ENCODE data around the gene PHF21A.
A peak's percentile ranks its signal among the peaks of the same experiment; 100 is the strongest.

The PHF21A gene

DNA sequence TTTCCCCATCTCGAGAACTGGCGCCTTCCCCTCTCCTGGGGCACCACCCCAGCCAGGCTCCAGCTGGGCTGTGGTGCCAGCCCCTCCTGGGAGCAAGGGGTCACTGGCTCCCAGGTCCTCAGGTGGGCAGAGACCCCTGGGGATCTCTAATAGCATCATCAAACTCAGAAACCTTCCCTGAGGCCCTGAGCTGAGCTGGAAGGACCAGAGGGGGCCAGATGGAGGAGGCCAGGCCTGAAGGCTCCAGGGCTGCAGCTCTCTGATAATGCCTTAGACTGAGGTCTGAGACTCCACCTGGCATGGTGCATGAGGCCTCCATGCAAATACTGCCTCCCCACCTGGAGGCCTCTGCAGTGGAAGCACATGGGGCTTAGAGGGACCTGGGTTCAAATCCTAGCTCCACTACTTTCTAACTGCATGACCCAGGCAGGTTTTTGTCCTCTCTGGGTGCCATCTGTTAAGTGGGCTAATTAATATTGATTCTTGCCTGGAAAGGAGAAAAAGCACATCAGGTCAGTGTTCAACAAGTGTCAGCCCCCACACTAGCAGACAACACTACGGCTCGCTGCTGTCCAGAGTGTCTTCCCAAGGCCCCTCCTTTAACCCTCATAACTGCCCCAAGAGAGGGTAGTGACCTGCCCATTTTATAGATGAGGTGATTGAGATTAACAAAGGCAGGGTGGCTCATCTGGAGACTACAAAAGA, 234.3 kb downstream of the PHF21A start:
- DNase-seq, result no peak

DNA sequence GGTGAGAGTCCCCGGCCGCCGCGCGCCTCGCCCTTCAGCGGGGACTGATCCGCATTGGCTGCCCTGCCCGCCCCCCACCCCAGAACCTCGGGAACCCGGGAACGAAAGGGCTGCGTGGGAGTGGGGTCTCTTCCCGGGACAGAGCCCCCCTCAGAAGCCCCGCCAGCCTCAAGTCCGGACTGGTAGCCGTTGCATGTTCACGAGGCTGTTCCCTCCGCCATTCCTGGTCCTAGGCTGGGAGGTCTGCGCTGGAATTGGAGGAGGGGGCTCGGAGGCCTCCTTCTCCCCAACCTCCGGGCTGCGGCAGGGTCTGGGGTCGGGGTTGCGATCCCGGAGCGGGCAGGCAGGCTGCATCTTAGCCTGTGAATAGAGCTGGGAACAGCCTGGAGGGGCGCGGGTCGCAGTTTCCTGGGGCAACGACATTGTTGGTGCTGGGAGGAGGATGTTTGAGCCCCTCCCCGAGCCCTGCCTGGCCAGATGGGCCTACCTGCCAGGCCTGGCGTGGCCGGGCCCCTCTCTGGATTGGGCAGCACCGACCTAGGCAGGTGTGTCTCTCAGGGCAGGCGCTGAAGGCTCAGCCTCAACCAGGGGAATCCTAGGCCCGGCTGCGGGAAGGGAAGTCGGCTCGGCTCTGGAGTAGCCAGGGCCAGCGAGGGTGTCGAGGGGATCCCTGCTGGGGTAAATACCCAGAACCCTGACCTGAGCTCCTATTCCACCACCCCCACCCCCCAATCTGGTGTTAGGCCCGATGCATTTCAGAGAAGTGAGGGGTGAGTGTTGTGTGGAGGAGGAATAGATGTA, 235.1 kb downstream of the PHF21A start:
- peak in 1 of 58 donors; percentile 31 for DNase-seq

DNA sequence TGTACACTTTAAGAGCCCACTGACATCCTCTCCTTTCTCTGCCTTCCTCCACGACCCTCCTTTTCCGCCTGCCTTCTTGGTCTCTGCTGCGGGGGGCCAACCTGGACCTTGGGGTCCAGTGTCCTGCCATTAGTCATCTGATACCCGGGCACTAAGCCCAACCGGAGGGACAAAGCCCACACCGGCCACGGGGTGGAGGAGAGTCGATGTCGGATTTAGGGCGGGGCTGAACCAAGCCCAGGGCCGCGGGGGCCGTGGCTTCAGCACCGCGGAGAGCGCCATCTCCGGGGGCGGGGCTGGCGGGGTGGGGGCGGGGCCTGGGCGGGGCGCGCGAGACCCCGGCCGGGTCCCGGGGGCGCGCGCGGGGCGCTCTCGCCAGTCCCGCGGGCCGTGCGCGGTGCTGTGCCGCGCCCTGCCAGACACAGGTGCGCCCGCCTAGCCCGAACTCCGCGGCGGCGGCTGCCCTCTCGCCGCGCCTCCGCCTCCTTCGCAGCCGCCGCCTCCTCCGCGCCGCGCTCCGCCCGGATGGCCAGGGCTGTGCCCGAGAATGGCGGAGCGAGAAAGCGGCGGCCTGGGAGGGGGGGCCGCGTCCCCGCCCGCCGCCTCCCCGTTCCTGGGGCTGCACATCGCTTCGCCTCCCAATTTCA, 235.9 kb downstream of the PHF21A start, which contains the start of gene MAPK8IP1:
MAPK8IP1 (plus strand) TSS at position 378 of the 647 bp plus-strand sequence; CDS start at position 548, 170 bp downstream.
- DNase-seq, result peak in 21 of 58 donors; percentile 18 to 58 (median 40)

DNA sequence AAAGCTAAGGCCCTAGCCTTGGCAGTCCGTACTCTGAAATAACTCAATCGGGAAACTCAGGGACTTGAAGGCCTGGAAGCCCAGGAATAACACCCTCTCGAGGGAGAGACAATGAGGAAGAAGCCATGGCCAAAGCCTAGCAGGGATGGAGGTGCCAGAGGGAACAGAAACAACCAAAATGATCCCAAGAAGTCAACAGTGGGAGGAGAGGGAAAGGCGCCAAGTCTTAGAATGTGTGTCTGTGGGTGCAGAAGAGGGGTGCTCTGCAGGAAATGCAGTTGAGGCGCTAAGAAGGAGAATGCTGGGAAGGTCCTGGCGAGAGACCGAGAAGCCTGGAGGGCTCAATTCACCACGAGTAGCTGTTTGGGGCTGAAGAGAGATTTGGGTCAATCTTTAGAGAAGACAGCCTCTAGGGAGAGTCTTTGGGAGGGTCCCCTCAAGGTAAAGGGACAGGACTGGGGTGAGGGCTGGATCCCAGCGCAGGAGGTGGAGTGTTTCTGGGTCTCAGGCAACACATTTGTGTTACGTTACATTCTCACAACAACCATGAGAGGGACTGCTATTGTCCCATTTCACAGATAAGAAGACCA, 236.6 kb downstream of the PHF21A start:
- peak in 1 of 58 donors; percentile 25 for DNase-seq
